ENCODE data around the gene ARID5B.

ARID5B gene

GRCh38 chr10:62127975-62128374 is 226.5 kb downstream of the ARID5B start:
- in situ Hi-C loops (cut with HindIII; ENCODE audit: low sequenced_read_pairs): no loop called here

GRCh38 chr10:62130948-62131347 is 229.4 kb downstream of the ARID5B start:
- TF ChIP-seq, protein P1, sequence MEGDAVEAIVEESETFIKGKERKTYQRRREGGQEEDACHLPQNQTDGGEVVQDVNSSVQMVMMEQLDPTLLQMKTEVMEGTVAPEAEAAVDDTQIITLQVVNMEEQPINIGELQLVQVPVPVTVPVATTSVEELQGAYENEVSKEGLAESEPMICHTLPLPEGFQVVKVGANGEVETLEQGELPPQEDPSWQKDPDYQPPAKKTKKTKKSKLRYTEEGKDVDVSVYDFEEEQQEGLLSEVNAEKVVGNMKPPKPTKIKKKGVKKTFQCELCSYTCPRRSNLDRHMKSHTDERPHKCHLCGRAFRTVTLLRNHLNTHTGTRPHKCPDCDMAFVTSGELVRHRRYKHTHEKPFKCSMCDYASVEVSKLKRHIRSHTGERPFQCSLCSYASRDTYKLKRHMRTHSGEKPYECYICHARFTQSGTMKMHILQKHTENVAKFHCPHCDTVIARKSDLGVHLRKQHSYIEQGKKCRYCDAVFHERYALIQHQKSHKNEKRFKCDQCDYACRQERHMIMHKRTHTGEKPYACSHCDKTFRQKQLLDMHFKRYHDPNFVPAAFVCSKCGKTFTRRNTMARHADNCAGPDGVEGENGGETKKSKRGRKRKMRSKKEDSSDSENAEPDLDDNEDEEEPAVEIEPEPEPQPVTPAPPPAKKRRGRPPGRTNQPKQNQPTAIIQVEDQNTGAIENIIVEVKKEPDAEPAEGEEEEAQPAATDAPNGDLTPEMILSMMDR (IDR thresholded peaks at IDR 0.05; ENCODE audit: low read depth, low read length, missing control alignments): no peak
- in situ Hi-C loops (cut with HindIII; ENCODE audit: low sequenced_read_pairs): no loop called here

More at GRCh38 chr10:62127975-62128374, 226.5 kb downstream of the ARID5B start:
- no peak for DNase-seq (ENCODE audit: low read depth)
- TF ChIP-seq, protein P1 (IDR thresholded peaks at IDR 0.05; ENCODE audit: low read depth, low read length, missing control alignments): no peak
- H3K4me3 ChIP-seq (ENCODE audit: low read depth, low read length): no peak overlapping the region

DNA sequence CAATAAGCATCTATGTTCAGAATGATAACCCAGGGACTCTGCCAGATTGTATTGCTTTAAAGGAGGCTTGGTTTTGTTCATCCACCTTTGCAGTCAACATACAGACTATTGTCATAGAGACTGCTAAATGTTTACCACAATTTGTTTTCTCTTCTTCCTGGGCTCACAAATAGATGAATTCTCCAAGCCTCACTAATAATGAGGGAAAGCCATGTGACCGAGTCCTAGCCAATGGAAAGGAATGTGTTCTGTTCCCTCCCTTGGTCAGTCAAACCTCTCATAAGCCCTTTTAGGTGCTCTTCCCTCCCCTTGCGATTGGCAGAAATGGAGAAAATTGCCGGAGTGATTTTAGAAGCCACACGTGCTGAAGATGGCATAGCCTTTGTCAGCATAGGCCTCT is 230.2 kb downstream of the ARID5B start:
- in situ Hi-C loops (cut with HindIII; ENCODE audit: low sequenced_read_pairs): no loop called here
- DNase-seq (ENCODE audit: low read depth): no peak
- H3K4me3 ChIP-seq (ENCODE audit: low read depth, low read length): no peak overlapping the region
- TF ChIP-seq, protein P1 (IDR thresholded peaks at IDR 0.05; ENCODE audit: low read depth, low read length, missing control alignments): no peak

More at GRCh38 chr10:62130948-62131347, 229.4 kb downstream of the ARID5B start:
- no peak overlapping the region for H3K4me3 ChIP-seq (ENCODE audit: low read depth, low read length)
- DNase-seq (ENCODE audit: low read depth): peak; percentile 87

DNA sequence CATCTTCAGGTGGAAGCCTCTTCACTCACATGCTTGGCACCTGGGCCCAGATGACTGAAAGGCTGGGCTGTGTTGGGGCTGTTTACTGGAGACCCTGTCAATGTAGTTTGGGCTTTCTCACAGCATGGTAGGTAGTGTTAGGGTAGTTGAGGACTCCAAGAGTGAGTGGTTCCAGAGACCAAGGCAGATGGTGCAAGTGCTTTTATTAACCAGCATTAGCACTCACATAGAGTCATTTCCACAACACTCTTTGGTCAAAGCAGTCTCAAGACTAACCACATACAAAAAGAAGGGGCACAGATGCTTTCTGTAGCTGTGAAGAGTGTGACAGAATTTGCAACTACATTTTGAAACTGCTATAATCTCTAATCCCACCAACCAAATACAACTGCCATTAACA is 232.1 kb downstream of the ARID5B start:
- no peak for DNase-seq (ENCODE audit: low read depth)
- TF ChIP-seq, protein P1 (IDR thresholded peaks at IDR 0.05; ENCODE audit: low read depth, low read length, missing control alignments): no peak
- H3K4me3 ChIP-seq (ENCODE audit: low read depth, low read length): no peak overlapping the region
- in situ Hi-C loops (cut with HindIII; ENCODE audit: low sequenced_read_pairs): no loop called here

- no peak overlapping the region for H3K4me3 ChIP-seq (ENCODE audit: low read depth, low read length)
- in situ Hi-C loops (cut with HindIII; ENCODE audit: low sequenced_read_pairs): no loop called here
- TF ChIP-seq, protein P1 (IDR thresholded peaks at IDR 0.05; ENCODE audit: low read depth, low read length, missing control alignments): no peak
- no peak for DNase-seq (ENCODE audit: low read depth)
These were observed 235.4 kb downstream of the ARID5B start for GRCh38 chr10:62136931-62137330.

Data from astrocyte of the cerebellum (primary cell).